ENCODE measurements around the gene REEP5. TPM values are rescaled to one million over a fixed set of nuclear protein-coding genes. Genes with fewer than 3 reads are reported as not detected.

The REEP5 gene
- total RNA-seq, 1 experiment from 2014 or later = 99.3 TPM

DNA sequence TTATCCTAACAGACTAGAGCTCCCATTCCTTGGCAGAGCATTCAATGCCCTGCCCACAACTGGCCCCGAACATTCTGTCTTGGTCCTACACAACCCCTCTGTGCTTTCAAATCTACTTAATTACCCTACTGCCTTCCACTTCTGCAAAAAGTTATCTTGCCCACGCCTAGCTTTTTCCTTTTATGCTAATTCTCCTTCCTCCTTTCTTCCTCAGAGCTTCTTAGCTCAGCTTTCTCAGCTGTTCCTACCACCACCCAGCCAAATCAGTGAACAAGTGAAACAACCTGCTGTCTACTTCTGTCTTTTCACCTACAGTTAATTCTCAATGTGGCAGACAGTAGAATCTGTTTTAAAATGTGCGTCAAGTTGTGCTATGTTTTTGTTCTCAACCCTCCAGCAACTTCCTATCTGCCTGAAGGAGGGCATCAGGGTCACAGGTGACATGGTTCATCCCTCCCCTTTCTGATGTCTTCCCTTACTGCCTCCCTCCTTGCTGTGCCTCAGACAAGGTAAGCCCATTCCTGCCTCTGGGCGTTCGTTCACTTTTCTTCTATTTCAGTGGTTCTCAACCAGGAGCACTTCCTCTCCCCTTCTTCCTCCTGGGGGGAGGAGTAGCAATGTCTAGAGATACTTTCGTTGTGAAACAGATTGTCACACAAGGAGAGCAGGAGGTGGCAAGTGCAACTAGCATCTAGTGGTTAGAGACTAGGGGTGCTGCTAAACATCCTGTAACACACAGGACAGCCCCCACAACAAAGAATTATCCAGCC, 1.3 kb upstream of the REEP5 start:
- Mint-ChIP-seq H3K36me3 (ENCODE audit: insufficient read depth, unreplicated experiment) (peaks cover 16% of the 10 kb centered on the region), H3K27ac (ENCODE audit: unreplicated experiment) (no peak overlapping the region), H3K27me3 (ENCODE audit: insufficient read depth, unreplicated experiment) (no peaks in the 10 kb centered on the region), H3K4me1 (ENCODE audit: low read depth, unreplicated experiment) (peaks cover 14% of the 10 kb centered on the region), H3K4me3 (ENCODE audit: unreplicated experiment) (peak overlapping the region; percentile 100), H3K9me3 (ENCODE audit: unreplicated experiment) (no peaks in the 10 kb centered on the region)
- H3K27me3 ChIP-seq (replicated peaks; ENCODE audit: control insufficient read depth, insufficient read depth, low read length) = no peaks in the 10 kb centered on the region
- TF ChIP-seq, protein P1, sequence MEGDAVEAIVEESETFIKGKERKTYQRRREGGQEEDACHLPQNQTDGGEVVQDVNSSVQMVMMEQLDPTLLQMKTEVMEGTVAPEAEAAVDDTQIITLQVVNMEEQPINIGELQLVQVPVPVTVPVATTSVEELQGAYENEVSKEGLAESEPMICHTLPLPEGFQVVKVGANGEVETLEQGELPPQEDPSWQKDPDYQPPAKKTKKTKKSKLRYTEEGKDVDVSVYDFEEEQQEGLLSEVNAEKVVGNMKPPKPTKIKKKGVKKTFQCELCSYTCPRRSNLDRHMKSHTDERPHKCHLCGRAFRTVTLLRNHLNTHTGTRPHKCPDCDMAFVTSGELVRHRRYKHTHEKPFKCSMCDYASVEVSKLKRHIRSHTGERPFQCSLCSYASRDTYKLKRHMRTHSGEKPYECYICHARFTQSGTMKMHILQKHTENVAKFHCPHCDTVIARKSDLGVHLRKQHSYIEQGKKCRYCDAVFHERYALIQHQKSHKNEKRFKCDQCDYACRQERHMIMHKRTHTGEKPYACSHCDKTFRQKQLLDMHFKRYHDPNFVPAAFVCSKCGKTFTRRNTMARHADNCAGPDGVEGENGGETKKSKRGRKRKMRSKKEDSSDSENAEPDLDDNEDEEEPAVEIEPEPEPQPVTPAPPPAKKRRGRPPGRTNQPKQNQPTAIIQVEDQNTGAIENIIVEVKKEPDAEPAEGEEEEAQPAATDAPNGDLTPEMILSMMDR (IDR thresholded peaks at IDR 0.05; ENCODE audit: insufficient read depth in 1 of 2, low read depth in 1 of 2, low read length in 1 of 2, severe bottlenecking in 1 of 2, unreplicated experiment in 1 of 2) = no peak
- BruUV-seq (replicated peaks) = no TSS peak
- ChIA-PET POLR2A (no interaction called here), CTCF (interaction anchor here (1.0 to 2.7 kb wide), 2 partner anchors 45 to 53 kb away, joined by 5 to 10 read pairs; partner anchors contain the start of gene DCP2)
- peaks cover 10% of the 10 kb centered on the region for H3K4me1 ChIP-seq
- 0 out of 2 replicates have a peak, but pooled peaks cover 3% of the 10 kb centered on the region for H3K36me3 ChIP-seq (ENCODE audit: control insufficient read depth, insufficient read depth, low read length)
- DNase-seq = no peak
- no peak overlapping the region for H3K4me3 ChIP-seq (ENCODE audit: low read depth, low read length)
- no peaks in the 10 kb centered on the region for H3K9me3 ChIP-seq
- intact Hi-C loops (cut with micrococcal nuclease; ENCODE audit: unreplicated experiment) = loop anchor here (10.0 kb wide), 2 partner anchors 219 to 369 kb away; no protein-coding TSS in a partner anchor

DNA sequence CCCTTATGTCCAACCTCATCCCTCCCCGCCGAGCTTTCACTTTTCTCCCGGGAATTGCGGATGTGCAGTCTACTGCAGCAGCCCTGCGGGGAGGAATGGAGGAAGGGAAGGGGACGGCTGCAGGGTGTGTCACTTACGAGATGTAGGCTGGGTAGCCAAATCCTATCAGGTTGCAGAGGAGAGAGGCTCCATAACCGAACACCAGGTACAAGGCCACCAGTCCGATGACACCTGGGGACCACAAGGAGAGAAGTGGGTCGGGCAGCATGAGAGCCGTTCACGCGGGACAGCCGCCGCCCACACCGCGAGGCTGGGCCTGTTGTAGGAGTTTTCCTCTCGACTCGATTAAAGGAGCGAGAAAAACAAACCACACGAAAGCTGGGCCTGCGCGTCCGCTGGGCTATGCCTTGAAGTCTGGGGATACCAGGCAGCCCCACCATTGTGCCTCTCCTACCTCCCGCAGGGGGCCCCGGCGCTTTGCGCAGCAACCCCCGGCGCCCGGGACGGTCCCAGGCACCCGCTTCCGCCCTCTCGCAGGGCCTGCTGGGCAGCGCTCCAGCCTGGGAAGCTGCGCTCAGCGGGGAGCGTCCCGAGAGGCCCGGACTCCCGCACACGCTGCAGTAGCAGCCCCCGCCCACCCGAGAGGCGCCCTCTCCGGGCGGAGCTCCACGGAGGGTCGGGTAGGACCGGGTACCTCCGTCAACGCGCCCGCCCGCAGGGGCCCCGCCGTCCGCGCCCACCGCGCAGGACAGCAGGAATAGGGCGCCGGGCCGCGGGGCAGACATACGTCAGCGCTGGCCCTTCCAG, 798 bp downstream of the REEP5 start:
- Histone ChIP-seq H3K4me3 (ENCODE audit: low read depth, low read length) (peak overlapping the region; percentile 99), H3K4me1 (peaks cover 10% of the 10 kb centered on the region), H3K27me3 (replicated peaks; ENCODE audit: control insufficient read depth, insufficient read depth, low read length) (no peaks in the 10 kb centered on the region), H3K9me3 (no peaks in the 10 kb centered on the region), H3K36me3 (ENCODE audit: control insufficient read depth, insufficient read depth, low read length) (peaks cover 3% of the 10 kb centered on the region; the same call in 1 of the 2 replicates)
- CTCF ChIA-PET = interaction anchor here (0.6 to 2.7 kb wide), 5 partner anchors 39 to 647 kb away, joined by 3 to 10 read pairs (median 4); no protein-coding TSS in a partner anchor
- peak; percentile 69 to 74 for DNase-seq
- intact Hi-C loops (cut with micrococcal nuclease; ENCODE audit: unreplicated experiment) = loop anchor here (10.0 kb wide), 2 partner anchors 216 to 366 kb away; no protein-coding TSS in a partner anchor
- POLR2A ChIA-PET = interaction anchor here (1.5 to 2.1 kb wide), 3 partner anchors 48 to 60 kb away, joined by 5 to 14 read pairs (median 13); partner anchors contain the start of genes DCP2 and SRP19
- H3K9me3 Mint-ChIP-seq (ENCODE audit: unreplicated experiment) = no peaks in the 10 kb centered on the region
- H3K27me3 Mint-ChIP-seq (ENCODE audit: insufficient read depth, unreplicated experiment) = no peaks in the 10 kb centered on the region
- H3K27ac Mint-ChIP-seq (ENCODE audit: unreplicated experiment) = peak overlapping the region; percentile 99
- H3K4me3 Mint-ChIP-seq (ENCODE audit: unreplicated experiment) = peak overlapping the region; percentile 100
- TF ChIP-seq, protein P1 (IDR thresholded peaks at IDR 0.05; ENCODE audit: insufficient read depth in 1 of 2, low read depth in 1 of 2, low read length in 1 of 2, severe bottlenecking in 1 of 2, unreplicated experiment in 1 of 2) = no peak
- H3K36me3 Mint-ChIP-seq (ENCODE audit: insufficient read depth, unreplicated experiment) = peaks cover 33% of the 10 kb centered on the region
- no TSS peak for BruUV-seq (replicated peaks)
- H3K4me1 Mint-ChIP-seq (ENCODE audit: low read depth, unreplicated experiment) = peaks cover 25% of the 10 kb centered on the region

DNA sequence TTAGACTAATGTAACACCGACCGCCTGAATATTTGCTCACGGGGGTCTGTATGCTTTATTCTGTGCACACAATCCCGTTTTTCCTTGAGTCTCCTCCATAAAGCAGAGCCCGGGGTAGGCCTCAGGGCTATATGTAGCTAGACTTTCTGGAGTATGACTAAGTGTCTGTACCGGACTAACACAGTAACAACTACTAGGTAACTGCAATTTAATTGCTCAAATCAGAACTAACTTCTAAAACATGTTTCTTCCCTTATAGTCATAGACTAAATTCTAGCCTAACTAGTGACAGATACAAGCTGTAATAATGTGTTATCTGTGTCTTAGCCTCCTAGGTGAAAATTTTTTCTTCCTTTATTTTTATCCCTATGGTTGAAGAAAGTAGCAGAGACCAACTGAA, 2.1 kb downstream of the REEP5 start:
- peaks cover 3% of the 10 kb centered on the region; the same call in 1 of the 2 replicates for H3K36me3 ChIP-seq (ENCODE audit: control insufficient read depth, insufficient read depth, low read length)
- no peaks in the 10 kb centered on the region for H3K27me3 Mint-ChIP-seq (ENCODE audit: insufficient read depth, unreplicated experiment)
- H3K9me3 Mint-ChIP-seq (ENCODE audit: unreplicated experiment) = no peaks in the 10 kb centered on the region
- H3K36me3 Mint-ChIP-seq (ENCODE audit: insufficient read depth, unreplicated experiment) = peaks cover 41% of the 10 kb centered on the region
- TSS peak; percentile 36 for BruUV-seq (replicated peaks)
- H3K4me3 Mint-ChIP-seq (ENCODE audit: unreplicated experiment) = peak overlapping the region; percentile 100
- peaks cover 25% of the 10 kb centered on the region for H3K4me1 Mint-ChIP-seq (ENCODE audit: low read depth, unreplicated experiment)
- no peak overlapping the region for H3K27ac Mint-ChIP-seq (ENCODE audit: unreplicated experiment)
- TF ChIP-seq, protein P1 (IDR thresholded peaks at IDR 0.05; ENCODE audit: insufficient read depth in 1 of 2, low read depth in 1 of 2, low read length in 1 of 2, severe bottlenecking in 1 of 2, unreplicated experiment in 1 of 2) = no peak
- POLR2A ChIA-PET = no interaction called here
- peaks cover 10% of the 10 kb centered on the region for H3K4me1 ChIP-seq
- no peaks in the 10 kb centered on the region for H3K27me3 ChIP-seq (replicated peaks; ENCODE audit: control insufficient read depth, insufficient read depth, low read length)
- no peaks in the 10 kb centered on the region for H3K9me3 ChIP-seq
- no peak overlapping the region for H3K4me3 ChIP-seq (ENCODE audit: low read depth, low read length)
- DNase-seq = no peak
- CTCF ChIA-PET = no interaction called here
- intact Hi-C loops (cut with micrococcal nuclease; ENCODE audit: unreplicated experiment) = loop anchor here (10.0 kb wide), 2 partner anchors 215 to 365 kb away; no protein-coding TSS in a partner anchor
